Stimulated activated CD4-positive, alpha-beta T cell treated with anti-CD3 and anti-CD28 coated beads, Interleukin-1b, Interleukin-23, amount 100 ng/mL, for 24 hours (primary cell): ENCODE results near the gene ZBTB46.
"Not testable (repeated sequence)": the region's sequence is repeated elsewhere in the genome, so short reads cannot be mapped to it uniquely, and the experiment has no call there.

ENCODE experiments used
- DNase-seq, 4 experiments: peaks; one replicate each; pipeline ENCODE4 v3.0.0-alpha.2; 2020; ENCODE audit warnings: low read depth in 4 of 4, low spot score in 1 of 4

Gene ZBTB46

DNA sequence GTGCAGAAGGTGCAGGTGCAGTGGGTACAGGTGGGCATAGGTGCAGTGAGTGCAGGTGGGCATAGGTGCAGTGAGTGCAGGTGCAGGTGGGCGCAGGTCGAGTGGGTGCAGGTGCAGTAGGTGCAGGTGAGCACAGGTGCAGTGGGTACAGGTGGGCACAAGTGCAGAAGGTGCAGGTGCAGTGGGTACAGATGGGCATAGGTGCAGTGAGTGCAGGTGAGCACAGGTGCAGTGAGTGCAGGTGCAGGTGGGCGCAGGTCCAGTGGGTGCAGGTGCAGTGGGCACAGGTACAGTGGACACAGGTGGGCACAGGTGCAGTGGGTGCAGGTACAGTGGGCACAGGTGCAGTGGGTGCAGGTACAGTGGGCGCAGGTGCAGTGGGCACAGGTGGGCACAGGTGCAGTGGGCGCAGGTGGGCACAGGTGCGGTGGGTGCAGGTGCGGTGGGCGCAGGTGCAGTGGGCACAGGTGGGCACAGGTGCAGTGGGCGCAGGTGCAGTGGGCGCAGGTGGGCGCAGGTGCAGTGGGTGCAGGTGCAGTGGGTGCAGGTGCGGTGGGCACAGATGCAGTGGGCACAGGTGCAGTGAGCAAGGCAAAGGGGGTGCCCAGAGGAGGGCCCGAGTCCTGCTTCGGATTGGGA, 15.3 kb downstream of the ZBTB46 start:
- DNase-seq = no peak

DNA sequence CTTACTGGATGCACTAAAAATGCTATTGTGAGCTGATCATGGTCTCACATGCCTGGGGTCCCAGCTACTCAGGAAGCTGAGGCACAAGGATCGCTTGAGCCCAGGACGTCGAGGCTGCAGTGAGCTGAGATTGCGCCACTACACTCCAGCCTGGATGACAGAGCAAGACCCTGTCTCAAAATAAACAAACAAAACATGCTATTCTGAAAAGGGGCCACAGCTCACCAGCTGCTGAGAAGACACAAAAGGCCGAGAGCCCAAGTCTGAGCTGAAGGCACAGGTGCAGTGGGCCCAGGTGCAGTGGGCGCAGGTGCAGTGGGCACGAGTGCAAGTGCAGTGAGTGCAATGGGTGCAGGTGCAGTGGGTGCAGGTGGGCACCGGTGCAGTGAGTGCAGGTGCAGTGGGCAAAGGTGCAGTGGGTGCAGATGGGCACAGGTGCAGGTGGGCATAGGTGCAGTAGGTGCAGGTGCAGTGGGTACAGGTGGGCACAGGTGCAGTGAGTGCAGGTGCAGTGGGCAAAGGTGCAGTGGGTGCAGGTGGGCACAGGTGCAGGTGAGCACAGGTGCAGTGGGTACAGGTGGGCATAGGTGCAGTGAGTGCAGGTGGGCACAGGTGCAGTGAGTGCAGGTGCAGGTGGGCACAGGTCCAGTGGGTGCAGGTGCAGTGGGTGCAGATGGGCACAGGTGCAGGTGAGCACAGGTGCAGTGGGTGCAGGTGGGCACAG, 16.0 kb downstream of the ZBTB46 start:
- DNase-seq = no peak

DNA sequence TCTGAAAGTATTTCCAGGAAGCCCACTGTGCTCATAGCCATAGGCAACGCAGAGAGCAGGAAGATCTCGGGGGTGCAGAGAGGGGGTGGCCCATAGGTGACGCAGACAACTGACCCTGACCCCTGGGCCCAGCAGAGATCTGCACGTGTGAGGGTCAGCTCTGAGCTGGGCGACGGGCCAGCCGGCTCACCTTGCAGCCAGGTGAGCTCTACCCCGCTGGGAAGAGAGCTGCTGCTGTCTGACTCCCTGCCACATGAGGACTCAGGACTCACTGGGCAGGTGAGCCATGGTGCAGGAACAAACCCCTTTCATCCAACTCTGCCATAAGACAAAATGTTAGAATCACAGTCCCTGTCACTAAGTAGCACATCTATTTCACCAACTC, 19.6 kb downstream of the ZBTB46 start:
- DNase-seq = no peak

DNA sequence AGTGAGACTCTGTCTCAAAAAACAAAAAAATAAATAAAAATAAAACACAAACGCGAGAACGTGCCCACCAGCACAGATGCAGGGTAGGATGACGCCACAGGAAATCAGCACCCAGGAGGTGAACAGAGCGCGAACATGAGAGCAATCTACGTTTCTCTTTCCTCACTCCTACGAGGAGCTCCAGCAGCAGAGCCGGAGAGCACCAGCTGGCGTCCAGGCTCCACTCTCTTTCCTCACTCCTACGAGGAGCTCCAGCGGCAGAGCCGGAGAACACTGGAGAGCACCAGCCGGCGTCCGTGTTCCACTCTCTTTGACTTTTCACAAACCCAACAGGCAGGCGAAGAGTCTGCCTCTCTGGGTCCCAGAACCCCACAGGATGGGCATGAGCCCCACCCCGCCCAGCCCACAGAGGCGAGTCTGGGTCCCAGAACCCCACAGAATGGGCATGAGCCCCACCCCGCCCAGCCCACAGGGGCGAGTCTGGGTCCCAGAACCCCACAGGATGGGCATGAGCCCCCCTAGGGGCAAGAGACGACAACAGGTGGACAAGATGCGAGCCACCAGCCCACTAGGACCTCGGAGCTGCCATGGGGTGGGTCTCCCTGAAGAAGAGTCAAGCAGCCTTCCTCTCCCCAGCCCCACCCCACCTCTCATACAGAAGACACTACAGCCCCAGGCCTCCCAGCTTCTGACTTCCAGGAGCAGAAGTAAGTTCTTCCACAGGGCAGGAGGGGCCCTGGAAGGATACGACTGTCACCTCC, 20.2 kb downstream of the ZBTB46 start:
- DNase-seq = no peak

DNA sequence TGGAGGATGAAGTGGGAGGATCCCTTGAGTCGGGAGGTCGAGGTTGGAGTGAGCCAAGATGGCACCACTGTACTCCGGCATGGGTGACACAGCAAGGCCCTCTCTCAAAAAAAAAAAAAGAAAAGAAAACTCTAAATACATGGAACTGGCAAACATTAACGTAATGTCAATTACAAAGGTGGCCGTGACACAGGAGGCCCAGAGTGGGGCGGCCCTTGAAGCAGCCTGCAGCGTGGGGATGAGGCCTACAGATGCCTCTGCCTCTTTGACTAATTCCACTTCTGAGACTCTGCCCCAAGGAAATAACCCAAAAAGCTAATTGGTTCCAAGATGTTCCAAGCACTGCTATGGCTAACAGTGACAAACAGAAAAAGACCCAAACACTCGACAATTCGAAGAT, 21.2 kb downstream of the ZBTB46 start:
- no peak for DNase-seq

DNA sequence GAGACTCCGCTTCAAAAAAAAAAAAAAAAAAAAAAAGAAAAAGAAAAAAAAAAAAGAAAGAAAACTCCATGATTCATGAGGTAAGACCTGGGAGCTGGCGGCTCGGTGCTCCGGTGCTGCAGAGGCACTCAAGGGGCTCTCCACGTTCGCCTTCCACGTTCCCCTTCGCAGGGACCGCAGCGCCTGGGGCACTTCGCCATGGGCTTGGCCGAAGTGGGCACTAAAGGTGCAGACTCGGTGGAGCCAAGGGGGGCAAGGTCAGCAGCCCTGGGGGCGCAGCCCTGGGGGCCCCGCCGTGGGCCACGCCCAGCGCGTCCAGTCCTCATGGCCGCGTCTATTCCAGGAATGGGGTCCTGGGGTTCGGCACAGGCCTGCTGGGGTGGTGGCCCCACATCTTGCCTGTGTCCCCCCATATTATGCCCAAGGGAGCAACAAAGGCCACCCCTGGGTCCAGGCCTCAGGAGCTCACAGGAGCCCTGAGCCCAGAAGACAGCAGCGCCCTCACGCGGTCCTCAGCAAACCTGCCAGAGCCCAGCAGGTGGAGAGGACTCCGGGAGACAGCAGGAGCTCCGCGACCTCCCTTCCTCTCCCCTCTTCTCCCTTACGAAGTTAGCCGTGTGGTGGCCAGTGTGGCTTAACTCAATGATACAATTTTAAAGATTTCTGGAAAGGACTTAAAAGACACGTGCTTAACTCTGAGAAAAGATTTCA, 21.9 kb downstream of the ZBTB46 start:
- DNase-seq = no peak

DNA sequence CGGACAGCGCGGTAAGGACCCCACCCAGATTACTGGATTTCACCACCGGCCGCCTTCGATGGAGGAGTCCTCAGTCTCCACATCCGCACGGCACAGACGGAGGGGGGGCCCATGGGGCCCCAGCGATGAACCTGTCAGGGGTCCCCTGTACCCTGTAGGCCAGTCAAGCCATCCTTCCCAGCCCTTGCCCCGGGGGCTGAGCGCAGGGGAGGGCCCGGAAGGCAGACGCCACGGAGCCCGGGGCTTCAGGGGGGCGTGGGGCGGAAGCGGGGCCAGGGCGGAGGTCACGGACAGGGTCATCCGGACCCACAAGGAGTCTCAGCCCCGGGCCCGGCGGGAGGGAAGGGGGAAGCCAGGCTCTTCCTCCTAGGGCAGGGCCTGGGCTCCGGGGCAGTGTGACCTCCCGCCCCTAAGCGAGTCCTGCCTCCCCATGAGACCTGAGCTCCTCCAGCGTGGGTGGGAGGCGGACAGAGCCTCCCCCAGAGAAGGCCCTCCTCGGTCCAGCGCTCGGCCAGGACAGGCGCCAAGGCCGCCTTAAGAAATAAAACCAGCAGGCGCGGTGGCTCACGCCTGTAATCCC, 22.8 kb downstream of the ZBTB46 start:
- DNase-seq = no peak

DNA sequence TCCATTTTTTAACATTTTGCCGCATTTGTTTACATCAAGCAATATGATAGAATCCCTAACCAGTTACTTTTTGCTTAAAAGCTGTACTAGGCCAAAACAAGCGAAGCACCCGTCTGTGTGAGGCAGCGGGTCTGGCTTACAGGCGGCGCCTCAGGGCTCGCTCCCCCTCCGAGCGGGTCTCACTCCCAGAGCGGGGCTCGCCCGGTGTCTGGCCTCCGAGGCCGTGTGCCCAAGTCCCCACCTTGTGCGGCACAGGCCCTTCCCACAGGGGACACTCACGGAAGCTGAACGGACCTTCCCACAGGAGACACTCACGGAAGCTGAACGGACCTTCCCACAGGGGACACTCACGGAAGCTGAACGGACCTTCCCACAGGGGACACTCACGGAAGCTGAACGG, 23.4 kb downstream of the ZBTB46 start:
- no peak for DNase-seq

DNA sequence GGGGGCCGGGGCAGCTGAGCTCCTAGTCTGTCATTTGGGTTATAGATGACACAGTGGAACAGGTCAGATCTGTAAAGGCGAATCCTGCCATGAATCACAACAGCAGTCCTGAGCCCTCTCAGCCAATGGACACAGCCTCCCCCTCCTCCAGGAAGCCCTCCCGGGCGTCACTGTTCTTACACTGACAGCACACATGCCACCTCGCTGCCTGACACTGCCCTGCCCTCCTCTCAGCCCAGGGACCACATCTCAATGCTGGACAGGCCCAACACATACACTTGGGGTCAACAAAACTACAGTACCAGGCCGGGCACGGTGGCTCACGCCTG, 26.8 kb downstream of the ZBTB46 start:
- DNase-seq = no peak

DNA sequence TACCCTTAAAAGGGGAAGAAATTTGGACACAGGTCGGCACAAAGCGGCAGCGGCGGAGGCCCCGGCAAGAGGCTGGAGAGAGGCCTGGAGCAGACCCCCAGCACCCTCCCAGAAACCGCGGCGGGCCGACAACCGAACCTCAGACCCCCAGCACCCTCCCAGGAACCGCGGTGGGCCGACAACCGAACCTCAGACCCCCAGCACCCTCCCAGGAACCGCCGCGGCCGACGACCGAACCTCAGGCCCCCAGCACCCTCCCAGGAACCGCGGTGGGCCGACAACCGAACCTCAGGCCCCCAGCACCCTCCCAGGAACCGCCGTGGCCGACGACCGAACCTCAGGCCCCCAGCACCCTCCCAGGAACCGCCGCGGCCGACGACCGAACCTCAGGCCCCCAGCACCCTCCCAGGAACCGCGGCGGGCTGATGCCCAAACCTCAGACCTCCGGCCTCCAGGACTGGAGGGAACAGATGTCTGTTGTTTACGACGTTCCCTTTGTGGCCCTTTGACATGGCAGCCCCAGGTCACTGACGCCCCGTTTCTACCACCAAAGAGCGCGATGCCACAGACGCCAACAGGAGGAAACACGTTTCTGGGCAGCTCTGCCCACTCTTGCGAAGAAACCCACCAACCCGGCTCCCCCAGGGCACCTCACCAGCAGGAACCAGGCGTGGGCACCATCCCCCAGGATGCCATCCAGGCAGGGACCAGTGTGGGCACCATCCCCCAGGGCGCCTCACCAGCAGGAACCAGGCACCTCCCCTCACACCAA, 28.4 kb downstream of the ZBTB46 start:
- DNase-seq = no peak

DNA sequence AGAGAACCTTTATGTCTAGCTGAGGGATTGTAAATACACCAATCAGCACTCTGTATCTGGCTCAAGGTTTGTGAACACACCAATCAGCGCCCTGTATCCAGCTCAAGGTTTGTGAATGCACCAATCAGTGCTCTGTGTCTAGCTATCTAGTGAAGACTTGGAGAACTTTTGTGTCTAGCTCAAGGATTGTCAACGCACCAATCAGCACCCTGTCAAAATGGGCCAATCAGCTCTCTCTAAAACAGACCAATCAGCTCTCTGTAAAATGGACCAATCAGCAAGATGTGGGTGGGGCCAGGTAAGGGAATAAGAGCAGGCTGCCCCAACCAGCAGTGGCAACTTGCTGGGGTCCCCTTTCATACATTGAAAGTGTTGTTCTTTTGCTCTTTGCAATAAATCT, 29.9 kb downstream of the ZBTB46 start:
- DNase-seq = not testable (repeated sequence)

DNA sequence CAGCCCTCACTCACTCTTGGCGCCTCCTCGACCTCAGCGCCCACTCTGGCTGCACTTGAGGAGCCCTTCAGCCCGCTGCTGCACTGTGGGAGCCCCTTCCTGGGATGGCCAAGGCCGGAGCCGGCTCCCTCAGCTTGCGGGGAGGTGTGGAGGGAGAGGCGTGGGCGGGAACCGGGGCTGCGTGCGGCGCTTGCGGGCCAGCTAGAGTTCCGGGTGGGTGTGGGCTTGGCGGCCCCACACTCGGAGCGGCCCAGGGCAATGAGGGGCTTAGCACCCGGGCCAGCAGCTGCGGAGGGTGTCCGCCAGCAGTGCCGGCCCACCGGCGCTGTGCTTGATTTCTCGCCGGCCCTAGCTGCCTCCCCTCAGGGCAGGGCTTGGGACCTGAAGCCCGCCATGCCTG, 30.7 kb downstream of the ZBTB46 start:
- not testable (repeated sequence) for DNase-seq

DNA sequence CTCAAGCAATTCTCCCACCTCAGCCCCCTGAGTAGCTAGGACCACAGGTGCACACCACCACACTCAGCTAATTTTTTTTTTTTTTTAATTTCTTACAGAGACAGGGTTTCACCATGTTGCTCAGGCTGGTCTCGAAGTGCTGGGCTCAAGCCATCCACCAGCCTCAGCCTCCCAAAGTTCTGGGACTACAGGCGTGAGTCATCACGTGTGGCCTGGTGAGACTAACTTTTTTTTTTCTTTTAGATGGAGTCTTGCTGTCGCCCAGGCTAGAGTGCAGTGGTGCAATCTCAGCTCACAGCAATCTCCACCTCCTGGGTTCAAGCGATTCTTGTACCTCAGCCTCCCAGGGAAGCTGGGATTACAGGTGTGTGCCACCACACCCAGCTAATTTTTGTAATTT, 31.9 kb downstream of the ZBTB46 start:
- DNase-seq = not testable (repeated sequence)

DNA sequence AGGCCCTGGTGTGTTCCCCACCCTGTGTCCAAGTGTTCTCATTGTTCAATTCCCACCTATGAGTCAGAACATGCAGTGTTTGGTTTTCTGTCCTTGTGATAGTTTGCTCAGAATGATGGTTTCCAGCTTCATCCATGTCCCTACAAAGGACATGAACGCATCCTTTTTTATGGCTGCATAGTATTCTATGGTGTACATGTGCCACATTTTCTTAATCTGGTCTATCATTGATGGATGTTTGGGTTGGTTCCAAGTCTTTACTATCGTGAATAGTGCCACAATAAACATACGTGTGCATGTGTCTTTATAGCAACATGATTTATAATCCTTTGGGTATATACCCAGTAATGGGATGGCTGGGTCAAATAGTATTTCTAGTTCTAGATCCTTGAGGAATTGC, 33.9 kb downstream of the ZBTB46 start:
- DNase-seq = not testable (repeated sequence)

DNA sequence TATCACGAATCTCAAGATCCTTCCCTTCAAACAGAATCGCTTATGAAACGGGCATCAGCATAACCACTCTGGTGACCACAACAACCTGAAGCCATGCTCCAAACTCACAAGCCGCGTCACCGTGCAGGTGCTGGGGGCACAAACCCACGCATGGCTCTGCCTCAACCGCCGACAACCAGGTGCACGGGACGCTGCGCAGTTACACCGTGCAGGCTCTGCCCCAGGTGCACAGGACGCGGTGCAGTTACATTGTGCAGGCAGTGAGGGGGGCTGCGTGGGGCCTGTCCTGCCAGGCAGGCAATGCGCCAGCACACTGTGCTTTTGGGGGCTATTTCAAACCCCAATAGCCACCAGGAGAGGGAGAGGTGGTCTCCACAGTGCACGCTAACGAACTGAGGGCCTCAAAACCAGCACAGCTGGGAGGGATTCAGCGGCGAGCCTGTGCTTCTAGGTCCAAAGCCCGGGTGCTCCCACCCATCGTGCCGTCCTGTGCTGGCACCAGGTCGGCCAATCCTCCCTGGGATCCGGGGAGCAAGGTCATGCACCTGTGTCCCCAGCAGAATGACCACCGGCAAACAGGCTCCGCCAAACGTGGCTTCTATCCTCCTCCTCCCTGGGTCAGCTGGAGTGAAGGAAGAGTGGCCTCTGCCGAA, 35.8 kb downstream of the ZBTB46 start:
- DNase-seq = no peak

DNA sequence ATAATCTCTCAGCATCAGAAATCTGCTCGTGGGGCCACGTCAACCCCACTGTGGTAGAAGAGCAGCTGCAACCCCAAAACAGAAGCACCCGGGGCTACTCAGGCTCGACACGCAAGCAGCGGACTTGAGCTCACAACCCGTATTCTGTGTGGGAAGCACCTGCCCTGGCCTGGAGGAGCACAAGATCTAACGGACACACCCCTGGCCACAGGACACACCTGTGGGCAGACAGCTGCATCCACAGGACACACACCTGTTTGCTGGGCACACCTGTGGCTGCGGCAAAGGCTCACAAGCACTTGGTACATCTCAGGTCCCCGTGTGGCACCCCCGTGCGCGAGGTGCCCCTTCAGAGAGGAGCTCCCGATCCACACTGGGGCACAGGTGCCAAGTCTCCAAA, 36.5 kb downstream of the ZBTB46 start:
- no peak for DNase-seq

DNA sequence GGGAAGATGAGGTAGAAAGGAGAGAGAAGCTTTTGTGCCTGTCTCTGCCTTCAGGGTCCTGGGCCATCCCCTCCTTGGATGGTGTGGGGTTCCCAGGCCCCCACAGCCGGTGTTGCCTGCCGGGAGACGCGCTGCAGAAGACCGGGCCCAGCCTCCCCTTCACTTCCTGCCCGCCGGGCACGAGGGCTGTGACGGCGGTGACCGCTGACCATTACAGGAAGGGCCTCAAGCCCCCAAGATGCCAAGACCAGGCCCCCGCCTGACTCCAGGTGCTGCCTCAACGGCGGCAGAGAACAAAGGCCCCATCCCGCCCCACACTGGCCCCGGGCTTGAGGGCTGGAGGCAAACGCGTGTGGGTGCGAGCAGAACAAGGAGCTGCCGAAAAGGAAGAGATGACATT, 38.2 kb downstream of the ZBTB46 start:
- no peak for DNase-seq

DNA sequence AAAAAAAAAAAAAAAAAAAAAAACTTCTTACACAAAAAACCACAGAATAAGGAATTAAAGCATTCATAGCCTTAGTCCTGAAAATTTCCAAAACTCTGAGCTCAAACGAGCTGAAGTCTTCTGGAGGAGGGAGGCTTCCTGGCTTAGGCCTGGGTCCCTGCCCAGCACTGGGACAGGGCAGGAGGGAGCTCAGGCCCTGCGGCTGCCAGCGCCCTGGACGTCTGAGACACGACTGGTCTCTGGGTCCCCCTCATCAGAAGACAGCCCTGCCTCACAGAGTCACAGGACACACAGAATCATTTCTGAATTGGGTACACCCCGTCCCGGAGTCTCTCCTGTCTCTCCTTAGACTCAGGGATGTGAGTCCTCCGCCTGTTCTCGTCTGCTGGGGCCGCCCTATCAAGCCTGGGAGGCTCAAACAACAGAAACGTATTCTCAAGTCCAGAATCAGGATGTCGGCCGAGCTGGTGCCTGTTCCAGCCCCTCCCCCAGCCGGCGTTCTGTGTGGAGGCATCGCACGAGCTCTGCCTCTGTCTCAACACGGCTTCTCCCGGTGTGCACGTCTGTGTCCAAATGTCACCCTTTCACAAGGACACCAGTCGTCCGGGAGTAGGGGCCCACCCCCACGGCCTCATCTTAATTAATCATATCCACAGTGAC, 39.4 kb downstream of the ZBTB46 start:
- DNase-seq = no peak

DNA sequence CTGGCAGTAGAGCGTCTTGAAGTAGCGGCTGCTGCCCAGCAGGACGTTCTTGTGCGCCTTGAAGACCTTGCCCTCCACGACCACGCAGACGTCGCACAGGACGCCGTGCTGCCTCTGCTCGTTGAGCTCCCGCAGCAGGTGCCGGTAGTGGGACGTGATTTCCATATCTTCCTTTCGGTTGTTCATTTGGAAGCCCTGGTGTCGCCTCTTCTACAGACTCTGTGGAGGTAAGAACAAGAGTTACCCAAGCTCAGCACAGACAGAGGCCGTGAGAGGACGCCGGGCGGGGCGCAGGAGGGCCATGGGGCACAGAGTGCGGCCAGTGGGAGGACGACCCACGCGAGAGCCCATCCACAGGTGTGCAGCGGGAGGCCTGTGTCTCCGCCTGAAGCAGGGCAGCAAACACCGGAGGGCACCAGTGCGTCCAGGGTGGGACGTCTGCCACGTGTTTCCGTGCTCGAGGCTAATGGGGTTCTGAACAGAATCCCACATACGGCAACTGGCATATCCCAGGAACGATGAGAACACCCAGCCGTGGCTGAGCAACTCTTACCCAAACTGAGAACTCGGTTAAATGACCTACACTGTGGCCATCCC, 40.4 kb downstream of the ZBTB46 start:
- DNase-seq = no peak
